Cardiac muscle cell (in vitro differentiated cells and primary cell): Measurements from ENCODE around the gene COQ4. TPM values are rescaled to one million over a fixed set of nuclear protein-coding genes. Genes with fewer than 3 reads are reported as not detected.

ENCODE experiments used
- DNase-seq, 2 donors: peaks; one replicate each; pipeline versions ENCODE4 v3.0.0 to v3.0.0-alpha.2; 2010 to 2017; ENCODE audit warnings: low read depth in 1 of 2, low spot score in 1 of 2
- H3K27ac ChIP-seq: fragments of 200-600 bp; sonication (generic); 2 replicates; pipeline ENCODE4 v1.5.1; 2016
- H3K27me3 ChIP-seq: fragments of 200-600 bp; sonication (generic); 2 replicates; pipeline ENCODE4 v1.6.0; 2016; ENCODE audit warnings: control low read depth
- H3K36me3 ChIP-seq: fragments of 200-600 bp; sonication (generic); 2 replicates; pipeline ENCODE4 v1.5.1; 2016; ENCODE audit warnings: control low read depth
- H3K4me1 ChIP-seq: fragments of 200-600 bp; sonication (generic); 2 replicates; pipeline ENCODE4 v1.8.1; 2017; ENCODE audit warnings: low read depth, mild to moderate bottlenecking, mixed run types
- H3K4me3 ChIP-seq: fragments of 200-600 bp; sonication (generic); 2 replicates; pipeline ENCODE4 v1.5.1; 2016; ENCODE audit warnings: mild to moderate bottlenecking
- H3K9me3 ChIP-seq: fragments of 200-600 bp; sonication (generic); 2 replicates; pipeline ENCODE4 v1.5.1; 2017; ENCODE audit warnings: low read depth, mild to moderate bottlenecking, control low read depth
- polyA plus RNA-seq: library from polyadenylated mRNA; unstranded; fragments of >200 nt; fragmentation: Nextera tagmentation; extraction: Ambion mirVana; gene quantifications from 2 replicates; pipeline ENCODE4 v1.2.1, GENCODE V29; 2016
- total RNA-seq: library from RNA; depleted of rRNA; stranded (reverse); fragments of >200 nt; gene quantifications from 2 replicates; pipeline ENCODE4 v1.2.3, GENCODE V29; 2016
- TF ChIP-seq, protein P1 (sequence below): IDR thresholded peaks from 2 replicates; pipeline ENCODE4 v1.5.1; 2012; ENCODE audit warnings: low read depth, mild to moderate bottlenecking, low read length

Gene COQ4
- total and polyA plus RNA-seq, 2 experiments from 2014 or later, result 81.1 to 87.1 TPM

DNA sequence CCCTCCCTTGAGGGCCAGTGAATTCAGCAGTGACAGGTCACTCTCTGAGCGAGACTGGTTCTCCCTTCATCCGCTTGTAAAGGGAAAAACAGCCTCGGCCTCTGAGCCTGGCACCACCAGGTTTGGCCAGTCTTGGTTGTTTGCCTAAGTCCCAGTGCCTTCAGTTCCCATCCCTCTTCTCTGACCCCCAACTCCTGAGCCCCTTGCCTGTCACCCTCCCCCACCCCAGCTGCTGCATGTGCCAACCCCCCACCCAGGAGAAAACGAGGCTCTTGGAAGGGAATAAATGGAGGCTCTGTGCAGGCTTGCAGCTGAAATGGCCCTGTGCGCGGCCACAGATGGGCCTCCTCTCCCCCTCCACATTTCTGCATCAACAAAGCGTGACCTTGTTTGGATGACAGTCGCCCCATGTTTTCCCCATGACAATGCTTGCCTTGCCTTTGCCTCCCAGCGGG lies 51.6 kb downstream of the COQ4 start:
- TF ChIP-seq, protein P1, sequence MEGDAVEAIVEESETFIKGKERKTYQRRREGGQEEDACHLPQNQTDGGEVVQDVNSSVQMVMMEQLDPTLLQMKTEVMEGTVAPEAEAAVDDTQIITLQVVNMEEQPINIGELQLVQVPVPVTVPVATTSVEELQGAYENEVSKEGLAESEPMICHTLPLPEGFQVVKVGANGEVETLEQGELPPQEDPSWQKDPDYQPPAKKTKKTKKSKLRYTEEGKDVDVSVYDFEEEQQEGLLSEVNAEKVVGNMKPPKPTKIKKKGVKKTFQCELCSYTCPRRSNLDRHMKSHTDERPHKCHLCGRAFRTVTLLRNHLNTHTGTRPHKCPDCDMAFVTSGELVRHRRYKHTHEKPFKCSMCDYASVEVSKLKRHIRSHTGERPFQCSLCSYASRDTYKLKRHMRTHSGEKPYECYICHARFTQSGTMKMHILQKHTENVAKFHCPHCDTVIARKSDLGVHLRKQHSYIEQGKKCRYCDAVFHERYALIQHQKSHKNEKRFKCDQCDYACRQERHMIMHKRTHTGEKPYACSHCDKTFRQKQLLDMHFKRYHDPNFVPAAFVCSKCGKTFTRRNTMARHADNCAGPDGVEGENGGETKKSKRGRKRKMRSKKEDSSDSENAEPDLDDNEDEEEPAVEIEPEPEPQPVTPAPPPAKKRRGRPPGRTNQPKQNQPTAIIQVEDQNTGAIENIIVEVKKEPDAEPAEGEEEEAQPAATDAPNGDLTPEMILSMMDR, result no peak
- peaks cover 7% of the 10 kb centered on the region for H3K4me1 ChIP-seq
- no peaks in the 10 kb centered on the region for H3K27me3 ChIP-seq
- H3K36me3 ChIP-seq, result peaks cover 2% of the 10 kb centered on the region
- no peak for DNase-seq
- no peak overlapping the region for H3K27ac ChIP-seq
- H3K9me3 ChIP-seq, result no peaks in the 10 kb centered on the region
- no peak overlapping the region for H3K4me3 ChIP-seq

DNA sequence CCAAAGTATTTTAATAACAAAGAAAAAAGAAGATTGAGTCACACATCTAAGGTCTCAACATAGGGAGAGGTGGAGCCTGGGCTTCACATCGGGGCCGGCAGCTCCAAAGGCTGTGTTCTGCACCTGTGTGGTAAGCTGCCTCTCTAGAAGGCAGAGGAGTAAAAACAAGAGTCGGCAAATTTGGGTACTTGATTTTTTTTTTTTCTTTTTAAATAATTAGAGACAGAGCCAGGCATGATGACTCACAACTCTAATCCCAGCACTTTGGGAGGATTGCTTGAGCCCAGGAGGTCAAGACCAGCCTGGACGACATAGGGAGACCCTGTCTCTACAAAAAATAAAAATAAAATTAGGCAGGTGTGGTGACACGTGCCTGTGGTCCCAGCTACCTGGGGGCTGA lies 53.2 kb downstream of the COQ4 start:
- Histone ChIP-seq H3K9me3 (no peaks in the 10 kb centered on the region), H3K4me3 (no peak overlapping the region), H3K27ac (no peak overlapping the region), H3K27me3 (no peaks in the 10 kb centered on the region), H3K4me1 (peaks cover 7% of the 10 kb centered on the region), H3K36me3 (peaks cover 2% of the 10 kb centered on the region)
- TF ChIP-seq, protein P1, result no peak
- no peak for DNase-seq

DNA sequence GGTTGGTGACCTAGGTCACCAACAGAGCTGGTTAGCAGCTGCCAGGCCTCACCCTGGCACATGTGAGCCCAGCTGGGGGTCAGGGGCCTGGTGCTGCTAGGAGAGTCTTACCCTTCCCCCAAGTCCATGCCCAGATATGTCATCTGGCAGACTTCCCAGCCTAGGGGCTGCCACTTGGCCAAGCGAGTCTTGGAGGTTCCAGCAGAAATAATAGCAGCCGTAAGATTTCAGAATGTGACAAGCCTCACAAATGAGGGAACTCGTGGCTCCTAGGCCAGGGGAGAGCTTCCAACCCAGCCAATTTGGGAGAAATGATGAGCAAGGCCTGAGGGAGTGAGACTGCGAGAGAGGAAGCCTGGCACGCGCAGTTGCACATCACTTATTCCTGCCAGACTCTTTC lies 59.6 kb downstream of the COQ4 start:
- Histone ChIP-seq H3K27me3 (no peaks in the 10 kb centered on the region), H3K9me3 (no peaks in the 10 kb centered on the region), H3K4me3 (no peak overlapping the region), H3K36me3 (peaks cover 3% of the 10 kb centered on the region), H3K4me1 (no peaks in the 10 kb centered on the region), H3K27ac (no peak overlapping the region)
- DNase-seq, result no peak
- TF ChIP-seq, protein P1, result no peak

DNA sequence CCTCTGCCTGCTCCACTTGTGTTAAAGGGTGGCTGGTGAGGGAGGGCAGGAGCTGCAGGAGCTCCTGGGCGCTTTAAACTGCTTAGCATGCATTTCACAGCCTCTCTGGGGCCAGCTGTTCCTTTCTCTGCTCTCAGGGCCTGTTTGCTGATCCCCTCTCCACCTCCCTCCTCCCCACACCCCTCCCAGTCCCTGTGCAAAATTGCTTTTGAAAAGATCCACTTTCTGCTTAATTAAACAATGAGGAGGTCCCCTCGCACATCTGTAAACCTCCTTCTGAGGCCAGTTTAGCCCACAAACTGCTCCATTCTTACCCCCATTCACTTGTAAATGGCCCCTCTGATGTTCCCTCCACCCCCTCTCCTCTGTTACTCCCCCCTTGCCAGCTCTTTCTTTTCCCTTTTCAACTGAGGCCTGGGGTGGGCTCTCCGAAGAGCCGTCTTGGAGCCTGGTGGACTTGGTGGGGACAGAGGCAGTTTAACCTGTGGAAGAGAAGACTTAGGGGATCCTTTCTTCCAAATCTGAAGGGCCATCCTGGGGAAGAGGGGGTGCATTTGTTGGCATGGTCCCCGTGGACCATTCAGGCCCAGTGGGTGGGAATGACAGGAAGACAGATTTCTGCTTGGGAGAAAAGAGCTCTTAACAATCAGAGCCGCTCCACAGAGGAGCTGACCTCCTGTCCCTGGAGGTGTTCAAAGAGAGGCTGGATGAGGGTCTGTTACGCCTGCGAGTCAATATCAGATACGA lies 60.5 kb downstream of the COQ4 start:
- H3K4me1 ChIP-seq, result no peaks in the 10 kb centered on the region
- TF ChIP-seq, protein P1, result no peak
- H3K27ac ChIP-seq, result no peak overlapping the region
- H3K4me3 ChIP-seq, result no peak overlapping the region
- no peak for DNase-seq
- no peaks in the 10 kb centered on the region for H3K27me3 ChIP-seq
- H3K9me3 ChIP-seq, result no peaks in the 10 kb centered on the region
- H3K36me3 ChIP-seq, result peaks cover 9% of the 10 kb centered on the region

Other genes with a start within 250 kb of the COQ4 start
- 132 and 141 TPM in 2 replicates for gene PTGES2, start 195.1 kb upstream of the COQ4 start, total RNA-seq
- gene PTGES2, start 195.1 kb upstream of the COQ4 start, polyA plus RNA-seq, result 206 and 240 TPM in 2 replicates
- not detected in 2 replicates for gene LCN2, start 173.4 kb upstream of the COQ4 start, total RNA-seq
- 1.2 TPM in 1 of 2 replicates, not detected in the other for gene LCN2, start 173.4 kb upstream of the COQ4 start, polyA plus RNA-seq
- gene BBLN, start 162.6 kb upstream of the COQ4 start, total RNA-seq, result 595 and 729 TPM in 2 replicates
- gene BBLN, start 162.6 kb upstream of the COQ4 start, polyA plus RNA-seq, result 243 and 262 TPM in 2 replicates
- 63.1 and 105 TPM in 2 replicates for gene CIZ1, start 131.3 kb upstream of the COQ4 start, total RNA-seq
- 95.0 and 119 TPM in 2 replicates for gene CIZ1, start 131.3 kb upstream of the COQ4 start, polyA plus RNA-seq
- 17.6 and 42.3 TPM in 2 replicates for gene DNM1, start 119.5 kb upstream of the COQ4 start, total RNA-seq
- 24.3 and 47.2 TPM in 2 replicates for gene DNM1, start 119.5 kb upstream of the COQ4 start, polyA plus RNA-seq
- 95.3 and 96.4 TPM in 2 replicates for gene GOLGA2, start 46.8 kb upstream of the COQ4 start, total RNA-seq
- gene GOLGA2, start 46.8 kb upstream of the COQ4 start, polyA plus RNA-seq, result 32.0 and 35.3 TPM in 2 replicates
- gene SWI5, start 46.6 kb upstream of the COQ4 start, total RNA-seq, result 37.7 and 61.0 TPM in 2 replicates
- 58.2 and 82.6 TPM in 2 replicates for gene SWI5, start 46.6 kb upstream of the COQ4 start, polyA plus RNA-seq
- 15.5 and 18.6 TPM in 2 replicates for gene TRUB2, start 392 bp upstream of the COQ4 start, total RNA-seq
- gene TRUB2, start 392 bp upstream of the COQ4 start, polyA plus RNA-seq, result 54.2 and 63.5 TPM in 2 replicates
- gene SLC27A4, start 17.7 kb downstream of the COQ4 start, total RNA-seq, result 16.9 and 30.2 TPM in 2 replicates
- 17.8 TPM in 2 replicates for gene SLC27A4, start 17.7 kb downstream of the COQ4 start, polyA plus RNA-seq
- 48.0 and 51.8 TPM in 2 replicates for gene URM1, start 48.5 kb downstream of the COQ4 start, total RNA-seq
- gene URM1, start 48.5 kb downstream of the COQ4 start, polyA plus RNA-seq, result 39.7 and 71.0 TPM in 2 replicates
- 34.6 and 53.8 TPM in 2 replicates for gene CERCAM, start 98.0 kb downstream of the COQ4 start, total RNA-seq
- 38.6 and 58.1 TPM in 2 replicates for gene CERCAM, start 98.0 kb downstream of the COQ4 start, polyA plus RNA-seq
- 31.5 and 66.9 TPM in 2 replicates for gene ODF2, start 133.2 kb downstream of the COQ4 start, total RNA-seq
- 31.3 and 47.2 TPM in 2 replicates for gene ODF2, start 133.2 kb downstream of the COQ4 start, polyA plus RNA-seq
- gene GLE1, start 181.9 kb downstream of the COQ4 start, total RNA-seq, result 20.6 and 22.4 TPM in 2 replicates
- 16.3 and 28.4 TPM in 2 replicates for gene GLE1, start 181.9 kb downstream of the COQ4 start, polyA plus RNA-seq
- 207 and 227 TPM in 2 replicates for gene SPTAN1, start 229.7 kb downstream of the COQ4 start, total RNA-seq
- 118 TPM in 2 replicates for gene SPTAN1, start 229.7 kb downstream of the COQ4 start, polyA plus RNA-seq